Stomach (tissue), 9 donors: Measurements from ENCODE around the gene TPCN2. TPM values are rescaled to one million over a fixed set of nuclear protein-coding genes. Genes with fewer than 3 reads are reported as not detected.

Source experiments
- DNase-seq, 2 donors: peaks; one replicate each; pipeline versions ENCODE4 v3.0.0 to v3.0.0-alpha.2; 2013 to 2019
- H3K27ac ChIP-seq, 5 donors: fragments of 200-600 bp in 4 of 5; sonication (generic) in 4 of 5; one replicate each; pipeline ENCODE4 v1.5.1; 2013 to 2019; ENCODE audit warnings: mild to moderate bottlenecking in 1 of 5, moderate library complexity in 1 of 5
- H3K27me3 ChIP-seq, 3 donors: fragments of 200-600 bp; sonication (generic); one replicate each; pipeline ENCODE4 v1.5.1; 2017 to 2019; ENCODE audit warnings: mixed run types in 1 of 3
- H3K36me3 ChIP-seq, 4 donors: fragments of 200-600 bp; sonication (generic); 1 replicate in 3 of 4; 2 replicates in 1 of 4; pipeline ENCODE4 v1.5.1; 2016 to 2019
- H3K4me1 ChIP-seq, 4 donors: fragments of 200-600 bp; sonication (generic); one replicate each; pipeline ENCODE4 v1.5.1; 2016 to 2019
- H3K4me3 ChIP-seq, 4 donors: fragments of 200-600 bp; sonication (generic) in 3 of 4; one replicate each; pipeline ENCODE4 v1.5.1; 2016 to 2019; ENCODE audit warnings: mild to moderate bottlenecking in 1 of 4
- H3K9me3 ChIP-seq, 4 donors: fragments of 200-600 bp; sonication (generic); one replicate each; pipeline ENCODE4 v1.5.1; 2016 to 2019
- EP300 ChIP-seq: sonication (generic); formaldehyde crosslinking; IDR thresholded peaks from one replicate; pipeline ENCODE4 v1.6.1; 2017; ENCODE audit warnings: antibody characterized with exemption
- POLR2A ChIP-seq, 4 donors: fragments of 450-650 bp; IDR thresholded peaks; one replicate each; pipeline ENCODE4 v1.6.1; 2016; ENCODE audit warnings: antibody characterized with exemption in 4 of 4, control low read depth in 2 of 4, mild to moderate bottlenecking in 1 of 4, moderate library complexity in 1 of 4
- POLR2AphosphoS5 ChIP-seq, 3 donors: sonication (generic); formaldehyde crosslinking; IDR thresholded peaks; one replicate each; pipeline ENCODE4 v1.6.1; 2016; ENCODE audit warnings: antibody characterized with exemption in 3 of 3
- WGBS, 5 donors: extraction: QIAGEN DNeasy Blood & Tissue Kit in 3 of 5; methylation state at CpG; one replicate each; pipeline versions ENCODE4 v1.1.5 to v1.1.7; 2013 to 2018; 5-methylcytosine and 5-hydroxymethylcytosine counted together
- intact Hi-C: fragments of 100-400 bp; cut with DNase I; formaldehyde crosslinking; loops from one replicate; pipeline ENCODE4 v1.15.1; 2023; ENCODE audit warnings: low total_unique reads
- polyA plus RNA-seq, 3 donors: library from polyadenylated mRNA; stranded (reverse); fragments of 200-250 nt; gene quantifications; one replicate each; pipeline ENCODE4 v1.2.3, GENCODE V29; 2013
- total RNA-seq, 5 donors: library from RNA; depleted of rRNA; stranded (reverse); fragments of >200 nt; gene quantifications; one replicate each; pipeline versions ENCODE4 v1.1.0 to v1.2.3, GENCODE V29; 2014 to 2016
- TF ChIP-seq, protein P1 (sequence below), 7 experiments: fragments of 450-650 bp in 4 of 7; fragments of 200-600 bp in 3 of 7; sonication (generic) in 3 of 7; IDR thresholded peaks; one replicate each; pipeline ENCODE4 v1.5.1; 2016 to 2019; ENCODE audit warnings: antibody characterized with exemption in 7 of 7, control low read depth in 2 of 7, mild to moderate bottlenecking in 1 of 7
- donor health status: healthy with polysubstance abuse.
- donor health status: Bipolar disorder and iron deficiency.
- donor health status: healthy.

TPCN2 gene
- total and polyA plus RNA-seq, 8 donors, result 6.4 to 66.1 (median 27.2) TPM

DNA sequence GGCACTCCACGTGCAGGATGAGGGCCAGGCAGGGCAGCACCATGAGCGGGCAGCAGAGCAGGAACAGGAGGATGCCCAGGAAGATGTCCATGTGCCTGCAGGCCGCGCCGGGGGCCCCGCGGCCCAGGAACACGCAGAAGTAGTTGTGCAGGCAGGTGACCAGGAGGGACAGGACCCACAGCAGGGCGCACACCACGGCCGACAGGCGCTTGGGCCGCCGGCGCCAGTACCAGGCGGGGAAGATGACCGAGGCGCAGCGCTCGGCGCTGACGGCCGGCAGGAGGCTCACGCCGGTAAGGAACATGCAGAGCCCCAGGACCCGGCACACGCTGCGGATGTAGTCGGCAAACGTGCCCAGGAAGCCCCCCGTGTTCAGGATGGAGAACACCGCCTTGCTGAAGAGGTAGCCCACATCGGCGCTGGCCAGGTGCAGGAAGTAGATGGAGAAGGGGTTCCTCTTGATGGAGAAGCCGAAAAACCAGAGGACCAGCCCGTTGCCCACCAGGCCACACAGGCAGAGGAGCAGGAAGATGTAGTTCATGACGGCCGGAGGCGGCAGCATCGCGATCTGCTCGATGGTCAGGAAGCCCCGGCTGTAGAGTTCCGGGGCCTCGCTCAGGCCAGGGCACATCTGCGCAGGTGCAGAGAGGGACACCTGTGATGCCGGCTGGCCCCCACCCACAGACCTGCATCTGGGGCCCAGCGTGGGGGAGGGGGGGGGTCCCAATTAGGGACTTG is 42.9 kb upstream of the TPCN2 start:
- DNase-seq, result peak in 1 of 2 donors; percentile 2
- peaks cover 14 to 34% (median 27%) of the 10 kb centered on the region in 4 donors for H3K36me3 ChIP-seq
- TF ChIP-seq, protein P1, sequence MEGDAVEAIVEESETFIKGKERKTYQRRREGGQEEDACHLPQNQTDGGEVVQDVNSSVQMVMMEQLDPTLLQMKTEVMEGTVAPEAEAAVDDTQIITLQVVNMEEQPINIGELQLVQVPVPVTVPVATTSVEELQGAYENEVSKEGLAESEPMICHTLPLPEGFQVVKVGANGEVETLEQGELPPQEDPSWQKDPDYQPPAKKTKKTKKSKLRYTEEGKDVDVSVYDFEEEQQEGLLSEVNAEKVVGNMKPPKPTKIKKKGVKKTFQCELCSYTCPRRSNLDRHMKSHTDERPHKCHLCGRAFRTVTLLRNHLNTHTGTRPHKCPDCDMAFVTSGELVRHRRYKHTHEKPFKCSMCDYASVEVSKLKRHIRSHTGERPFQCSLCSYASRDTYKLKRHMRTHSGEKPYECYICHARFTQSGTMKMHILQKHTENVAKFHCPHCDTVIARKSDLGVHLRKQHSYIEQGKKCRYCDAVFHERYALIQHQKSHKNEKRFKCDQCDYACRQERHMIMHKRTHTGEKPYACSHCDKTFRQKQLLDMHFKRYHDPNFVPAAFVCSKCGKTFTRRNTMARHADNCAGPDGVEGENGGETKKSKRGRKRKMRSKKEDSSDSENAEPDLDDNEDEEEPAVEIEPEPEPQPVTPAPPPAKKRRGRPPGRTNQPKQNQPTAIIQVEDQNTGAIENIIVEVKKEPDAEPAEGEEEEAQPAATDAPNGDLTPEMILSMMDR (IDR thresholded peaks at IDR 0.05), result no peak
- TF ChIP-seq POLR2A (IDR thresholded peaks at IDR 0.05) (no peak), EP300 (no peak), POLR2AphosphoS5 (IDR thresholded peaks at IDR 0.05) (no peak)
- no peaks in the 10 kb centered on the region for H3K9me3 ChIP-seq
- H3K27ac ChIP-seq, result peak overlapping the region in 4 of 5 donors; percentile 65 to 94 (median 83)
- intact Hi-C loops, result no loop called here
- WGBS, 5 donors, result 85 to 91% (median 90%) methylated on average over 24 to 48 of the region's 48 CpGs
- peaks cover 36 to 99% (median 71%) of the 10 kb centered on the region in 4 donors for H3K4me1 ChIP-seq
- H3K4me3 ChIP-seq, result no peak overlapping the region
- peaks cover 0 to 17% (median 2%) of the 10 kb centered on the region in 3 donors for H3K27me3 ChIP-seq

DNA sequence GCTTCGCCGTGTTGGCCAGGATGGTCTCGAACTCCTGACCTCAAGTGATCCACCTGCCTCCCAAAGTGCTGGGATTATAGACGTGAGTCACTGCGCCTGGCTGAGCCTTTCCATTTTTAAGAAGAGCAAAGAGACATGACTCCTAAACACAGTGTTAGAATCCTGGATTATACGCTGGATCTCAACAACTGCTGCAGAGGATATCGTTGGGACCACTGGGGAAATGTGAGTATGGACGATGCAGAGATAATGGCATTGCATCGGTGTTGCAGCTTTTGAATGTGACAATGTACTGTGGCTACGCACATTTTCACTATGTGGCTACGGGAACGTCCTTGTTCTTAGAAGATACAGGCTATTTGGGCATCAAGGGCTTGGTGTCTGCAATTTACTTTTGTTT is 41.9 kb upstream of the TPCN2 start:
- no peaks in the 10 kb centered on the region for H3K9me3 ChIP-seq
- peaks cover 0 to 27% (median 11%) of the 10 kb centered on the region in 3 donors for H3K27me3 ChIP-seq
- intact Hi-C loops, result no loop called here
- 74 to 92% (median 89%) methylated on average over 12 of the region's 12 CpGs for WGBS, 5 donors
- TF ChIP-seq EP300, result no peak
- TF ChIP-seq, protein P1 (IDR thresholded peaks at IDR 0.05), result no peak
- no peak for TF ChIP-seq POLR2A (IDR thresholded peaks at IDR 0.05)
- no peak for TF ChIP-seq POLR2AphosphoS5 (IDR thresholded peaks at IDR 0.05)
- H3K4me1 ChIP-seq, result peaks cover 45 to 99% (median 72%) of the 10 kb centered on the region in 4 donors
- H3K36me3 ChIP-seq, result peaks cover 14 to 34% (median 27%) of the 10 kb centered on the region in 4 donors
- peak overlapping the region in 4 of 5 donors; percentile 52 to 94 (median 92) for H3K27ac ChIP-seq
- DNase-seq, result no peak
- no peak overlapping the region for H3K4me3 ChIP-seq

DNA sequence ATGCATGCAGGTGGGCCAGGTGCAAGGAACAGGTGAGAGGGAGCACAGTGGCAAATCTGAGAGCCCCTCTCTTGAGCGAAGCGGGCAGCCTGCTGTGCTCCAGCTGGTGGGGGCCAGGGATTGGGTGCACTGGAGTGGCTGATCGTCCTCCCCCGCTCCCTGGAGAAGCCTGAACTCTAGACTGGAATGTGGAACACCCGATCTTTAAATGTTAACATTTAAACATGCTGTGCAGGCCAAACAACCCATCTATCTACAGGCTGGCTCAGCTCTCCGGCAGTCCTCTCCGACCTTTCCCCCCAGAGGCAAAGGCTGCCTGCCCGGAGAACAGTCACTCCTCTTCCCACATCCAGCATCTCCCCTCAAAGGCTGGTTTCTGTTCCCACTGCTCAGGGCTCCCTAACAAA is 40.8 kb upstream of the TPCN2 start:
- Histone ChIP-seq H3K36me3 (peaks cover 14 to 34% (median 27%) of the 10 kb centered on the region in 4 donors), H3K27me3 (peaks cover 0 to 38% (median 21%) of the 10 kb centered on the region in 3 donors), H3K27ac (peak overlapping the region; percentile 71 to 94 (median 90)), H3K4me3 (peak overlapping the region in 2 of 4 donors; percentile 1 to 9), H3K4me1 (peaks cover 37 to 92% (median 69%) of the 10 kb centered on the region in 4 donors), H3K9me3 (no peaks in the 10 kb centered on the region)
- DNase-seq, result peak in 1 of 2 donors; percentile 63
- TF ChIP-seq EP300 (no peak), POLR2AphosphoS5 (IDR thresholded peaks at IDR 0.05) (peak in 1 of 3 donors; percentile 44), POLR2A (IDR thresholded peaks at IDR 0.05) (no peak)
- TF ChIP-seq, protein P1 (IDR thresholded peaks at IDR 0.05), result no peak
- intact Hi-C loops, result no loop called here
- WGBS, 5 donors, result 35 to 50% (median 43%) methylated on average over 8 of the region's 8 CpGs

DNA sequence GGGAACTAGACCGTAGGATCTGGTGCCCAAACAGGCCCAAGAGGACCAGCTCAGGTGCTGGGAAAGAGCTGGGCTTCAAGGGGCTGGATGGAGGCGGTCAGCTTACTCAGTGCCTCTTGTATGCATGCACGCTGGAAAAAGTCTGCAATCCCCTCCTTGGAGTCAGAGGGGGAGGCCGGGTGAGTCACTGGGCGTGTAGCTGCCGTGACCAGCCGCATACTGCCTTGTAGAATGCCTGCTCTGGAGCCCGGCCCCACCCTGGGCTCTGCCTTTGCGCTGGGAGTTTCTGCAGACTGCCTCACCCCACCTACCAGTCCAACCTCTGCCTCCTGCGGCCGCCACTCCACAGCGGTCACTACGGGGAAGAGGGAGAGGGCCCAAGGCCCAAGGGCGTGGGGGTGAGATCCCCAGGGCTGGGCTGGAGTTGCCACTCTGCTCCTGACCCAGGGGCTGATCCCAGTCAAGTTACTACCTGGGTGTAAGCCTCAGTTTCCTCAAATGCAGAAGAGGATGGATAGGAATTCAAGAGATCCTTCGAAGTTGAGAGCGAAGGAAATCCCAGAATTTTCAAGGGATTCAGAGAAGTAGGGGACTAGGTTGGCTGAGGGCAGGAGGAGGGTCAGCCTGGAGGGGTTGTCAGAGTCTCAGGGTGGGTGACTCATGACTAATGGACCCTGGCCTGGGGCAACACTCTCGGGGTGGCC is 39.8 kb upstream of the TPCN2 start:
- peaks cover 14 to 31% (median 23%) of the 10 kb centered on the region in 4 donors for H3K36me3 ChIP-seq
- intact Hi-C loops, result no loop called here
- peak overlapping the region; percentile 71 to 94 (median 90) for H3K27ac ChIP-seq
- DNase-seq, result peak; percentile 79 to 95
- H3K4me3 ChIP-seq, result peak overlapping the region; percentile 1 to 59 (median 32)
- H3K4me1 ChIP-seq, result peaks cover 39 to 92% (median 74%) of the 10 kb centered on the region in 4 donors
- H3K9me3 ChIP-seq, result no peaks in the 10 kb centered on the region
- peaks cover 0 to 47% (median 31%) of the 10 kb centered on the region in 3 donors for H3K27me3 ChIP-seq
- no peak for TF ChIP-seq POLR2A (IDR thresholded peaks at IDR 0.05)
- TF ChIP-seq POLR2AphosphoS5 (IDR thresholded peaks at IDR 0.05), result peak; percentile 65 to 87 (median 76)
- WGBS, 5 donors, result 24 to 38% (median 32%) methylated on average over 16 to 17 of the region's 17 CpGs
